Activated CD4-positive, CD25-positive, alpha-beta regulatory T cell (primary cell): ENCODE results near the gene GALNT10.

ENCODE experiments used
- DNase-seq, 4 experiments: peaks; one replicate each; lab custom pipeline; 2025; lab: John Stamatoyannopoulos, UW

The GALNT10 gene

DNA sequence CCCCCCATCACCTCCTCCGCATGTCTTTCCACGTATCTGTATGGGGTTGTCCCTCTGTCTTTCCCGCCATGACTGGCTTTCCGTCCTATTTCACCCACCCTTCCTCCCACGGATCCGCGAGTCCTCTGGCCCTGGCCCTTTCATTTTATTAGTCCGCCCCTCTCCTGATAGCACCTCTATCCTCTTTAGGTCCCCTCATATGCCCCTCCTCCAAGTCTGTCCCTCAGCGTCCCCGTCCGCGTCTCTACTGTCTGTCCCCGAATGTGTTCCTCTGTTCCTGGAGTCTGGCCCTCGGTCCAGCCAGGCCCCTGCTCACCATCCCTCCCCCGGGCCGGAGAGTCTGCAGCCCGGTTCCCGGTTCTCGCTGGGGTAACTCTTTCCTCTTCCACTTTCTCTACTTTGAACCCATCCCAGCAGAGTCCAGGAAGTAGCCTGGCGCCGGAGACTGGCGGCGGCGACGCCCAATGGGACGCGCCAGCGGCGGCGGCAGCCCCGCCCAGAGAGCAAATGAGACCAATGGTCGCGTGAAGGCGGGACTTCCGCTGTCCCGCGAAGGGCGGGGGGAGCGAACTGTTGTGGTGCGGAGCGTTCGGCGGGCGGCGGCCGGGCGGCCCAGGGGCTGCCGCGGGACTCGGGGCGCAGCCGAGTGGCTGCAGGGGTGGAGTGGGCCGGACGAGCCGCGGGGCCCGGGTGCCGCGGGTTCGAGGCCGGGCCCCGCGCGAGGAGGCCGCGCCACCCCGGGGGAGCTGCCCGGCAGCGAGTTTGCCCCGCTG lies 255.1 kb downstream of the GALNT10 start, which contains the start of gene SAP30L:
SAP30L (plus strand) TSS at position 576 of the 773 bp plus-strand sequence. CDS start 608 bp downstream, outside the sequence.
- peak; percentile 90 to 95 (median 92) for DNase-seq

DNA sequence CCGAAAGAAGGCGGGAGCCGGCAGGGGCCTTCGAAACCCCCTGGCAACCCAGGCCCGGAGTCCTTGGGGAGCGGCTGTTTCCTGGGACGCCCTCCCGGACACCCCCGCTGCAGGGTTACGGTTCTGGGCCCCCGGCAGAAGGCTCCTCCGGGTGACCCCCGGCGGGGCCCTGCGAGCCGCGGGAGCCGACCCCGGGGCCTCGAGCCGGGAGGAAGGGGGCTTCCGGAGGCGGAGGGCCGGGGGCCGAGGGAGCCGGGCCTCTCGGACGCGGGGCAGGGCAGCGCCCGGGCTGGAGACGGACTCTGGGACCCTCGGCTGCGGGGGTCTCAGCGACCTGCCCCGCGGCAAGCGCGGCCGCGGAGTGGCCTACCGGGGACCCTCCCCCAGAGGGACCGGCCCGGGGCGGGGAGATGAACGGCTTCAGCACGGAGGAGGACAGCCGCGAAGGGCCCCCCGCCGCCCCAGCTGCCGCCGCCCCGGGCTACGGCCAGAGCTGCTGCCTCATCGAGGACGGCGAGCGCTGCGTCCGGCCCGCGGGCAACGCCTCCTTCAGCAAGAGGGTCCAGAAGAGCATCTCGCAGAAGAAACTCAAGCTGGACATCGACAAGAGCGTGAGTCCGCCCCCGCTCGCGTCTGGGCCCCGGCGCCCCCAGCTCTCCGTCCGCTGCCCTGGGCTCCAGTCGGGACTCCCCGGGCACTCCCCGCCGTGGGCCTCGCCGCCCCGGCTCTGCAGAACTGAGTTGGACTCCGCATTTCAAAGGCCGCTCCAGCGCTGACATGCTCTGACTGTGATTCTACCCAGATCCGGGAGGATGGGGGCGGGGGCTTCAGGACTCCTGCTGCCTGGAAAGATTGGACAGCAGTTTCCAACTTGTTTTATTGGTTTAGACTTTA lies 255.9 kb downstream of the GALNT10 start:
- peak; percentile 12 to 39 (median 20) for DNase-seq

DNA sequence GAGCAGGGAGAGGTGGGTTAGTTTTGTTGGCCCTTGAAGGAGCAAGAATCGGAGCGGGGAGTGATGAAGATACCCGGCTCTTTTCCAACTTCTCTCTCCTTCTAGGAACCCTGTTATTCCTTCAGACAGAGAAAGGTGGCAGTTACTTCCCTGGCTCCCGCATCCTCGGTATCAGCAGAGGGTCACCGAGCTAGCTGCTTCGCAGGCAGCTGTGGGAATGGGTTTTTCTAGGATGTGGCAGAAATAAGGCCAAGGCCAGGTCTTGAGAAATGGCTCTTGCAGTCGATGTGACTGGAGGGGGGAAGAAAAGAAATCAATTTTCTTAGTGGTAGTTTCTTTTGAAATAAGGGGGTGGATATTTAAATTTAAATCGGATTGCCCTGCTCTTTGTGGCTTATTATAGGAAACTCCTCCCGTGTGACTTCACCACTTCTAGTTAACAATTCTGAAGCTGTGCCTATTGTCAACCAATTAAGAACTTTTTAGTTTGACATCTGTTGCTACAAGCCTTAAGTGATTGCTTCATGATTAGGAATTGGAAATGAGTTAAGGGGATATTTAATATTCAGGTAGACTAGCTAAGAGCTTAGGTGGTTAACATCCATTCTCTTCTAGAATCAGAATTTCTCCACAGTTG lies 256.7 kb downstream of the GALNT10 start:
- DNase-seq, result no peak

DNA sequence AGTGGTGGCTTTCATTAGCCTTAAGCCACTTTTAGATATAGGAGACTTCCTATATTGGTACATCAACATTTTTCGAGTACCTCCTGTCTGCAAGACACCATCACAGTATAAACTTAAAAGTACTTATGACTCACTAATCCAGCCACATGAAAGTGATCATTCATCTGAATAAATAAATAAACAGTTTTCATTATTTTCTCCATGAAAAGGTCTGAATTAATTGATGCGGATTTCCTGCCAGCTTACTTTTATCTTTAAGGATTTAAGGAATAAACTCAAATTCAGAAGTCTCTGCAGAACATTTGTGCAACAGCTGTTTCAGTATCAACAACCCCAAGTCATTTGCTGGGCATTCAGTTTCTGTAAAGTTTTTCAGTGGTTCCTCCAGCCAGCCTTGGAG lies 259.3 kb downstream of the GALNT10 start:
- DNase-seq, result no peak

DNA sequence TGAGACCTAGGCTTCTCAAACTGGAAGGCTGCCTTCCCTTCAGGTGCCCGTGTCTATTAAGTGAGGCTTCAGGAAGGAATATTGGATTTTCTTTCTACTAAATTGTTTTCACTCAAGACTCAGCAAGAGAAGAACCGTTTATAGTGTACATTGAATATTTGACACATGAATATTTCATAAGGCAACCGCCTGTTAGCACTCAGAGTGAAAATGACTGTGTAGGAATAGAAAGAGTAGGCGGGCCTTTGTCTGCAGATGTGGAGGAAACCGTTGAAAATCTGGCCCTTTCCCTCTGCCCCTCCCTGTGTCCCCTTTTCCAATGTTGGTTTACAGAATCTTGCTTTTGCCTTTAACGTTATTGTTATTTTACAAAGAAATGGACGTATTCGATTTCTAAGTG lies 261.4 kb downstream of the GALNT10 start:
- DNase-seq, result no peak

DNA sequence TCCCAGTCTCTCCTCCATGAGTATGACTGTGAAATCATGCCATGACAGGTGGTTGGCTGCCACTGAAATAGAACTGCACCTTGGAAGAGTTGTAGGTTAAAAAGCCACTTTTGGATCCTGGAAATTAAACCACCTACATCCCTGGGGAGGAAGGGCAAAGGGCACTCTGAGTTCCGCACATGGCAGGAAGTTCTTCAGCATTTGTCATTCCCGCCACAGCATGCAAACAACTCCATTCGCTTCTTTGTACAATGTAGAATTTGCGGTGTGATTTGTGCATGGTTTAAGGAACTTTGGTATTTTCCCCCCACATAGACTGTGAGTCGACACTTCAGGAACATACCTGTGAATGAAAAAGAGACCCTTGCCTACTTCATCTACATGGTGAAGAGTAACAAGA lies 265.1 kb downstream of the GALNT10 start:
- DNase-seq, result no peak

DNA sequence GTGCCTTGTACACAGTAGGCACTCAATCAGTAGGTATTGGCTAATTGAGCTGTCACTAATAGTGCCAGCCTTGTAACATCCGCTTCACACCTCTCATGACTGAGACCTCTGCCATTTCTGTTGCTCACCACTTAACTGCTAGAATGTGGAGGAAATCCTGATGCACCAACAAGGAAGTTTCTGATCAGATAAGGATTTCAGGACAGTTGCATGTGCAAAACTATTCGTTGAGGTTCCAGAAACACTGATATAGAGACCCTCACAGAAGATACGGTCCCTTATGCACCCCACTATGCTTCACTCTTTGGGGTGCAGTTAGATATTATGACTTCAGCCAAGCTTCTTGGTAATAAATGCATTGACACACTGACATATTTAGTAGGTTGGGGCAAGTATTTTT lies 266.0 kb downstream of the GALNT10 start:
- DNase-seq, result no peak

DNA sequence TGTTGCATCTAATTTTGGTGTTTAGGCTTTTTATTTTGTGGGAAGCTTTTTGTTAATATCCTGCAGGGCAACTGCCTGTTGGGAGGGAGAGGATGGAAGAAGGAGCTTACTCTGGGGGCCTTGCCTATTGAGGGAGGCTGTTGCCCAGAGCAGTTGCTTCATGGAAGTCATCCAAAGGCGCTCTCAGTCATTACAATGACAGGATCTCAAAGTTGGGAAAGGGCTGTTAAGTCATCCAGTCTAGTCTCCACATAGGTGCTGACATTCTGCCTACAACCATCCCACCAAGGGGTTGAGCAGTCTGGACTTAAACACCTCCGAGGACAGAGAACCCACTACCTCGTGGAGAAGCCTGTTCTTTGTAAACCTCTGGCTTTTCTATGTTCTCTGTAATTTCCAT lies 268.5 kb downstream of the GALNT10 start:
- no peak for DNase-seq

DNA sequence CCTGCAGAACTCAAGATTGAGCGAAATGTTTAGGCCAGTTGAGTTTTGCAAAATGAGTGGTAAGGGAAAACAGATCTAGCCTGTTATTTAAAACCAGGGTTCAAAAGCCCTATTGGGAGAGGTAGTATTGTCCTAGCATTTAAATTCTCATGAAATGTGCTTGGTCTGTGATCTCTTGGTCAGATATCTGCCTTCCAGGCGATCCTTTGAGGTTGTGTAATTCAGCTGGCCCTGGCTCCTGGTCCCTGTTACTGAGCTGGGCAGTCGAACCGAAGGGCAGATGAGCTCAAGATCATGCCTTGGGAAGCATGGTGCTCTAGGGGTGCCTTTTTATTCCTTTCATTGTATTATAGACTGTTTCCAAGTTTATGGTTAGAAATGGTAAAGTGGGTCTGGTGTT lies 269.6 kb downstream of the GALNT10 start:
- no peak for DNase-seq

DNA sequence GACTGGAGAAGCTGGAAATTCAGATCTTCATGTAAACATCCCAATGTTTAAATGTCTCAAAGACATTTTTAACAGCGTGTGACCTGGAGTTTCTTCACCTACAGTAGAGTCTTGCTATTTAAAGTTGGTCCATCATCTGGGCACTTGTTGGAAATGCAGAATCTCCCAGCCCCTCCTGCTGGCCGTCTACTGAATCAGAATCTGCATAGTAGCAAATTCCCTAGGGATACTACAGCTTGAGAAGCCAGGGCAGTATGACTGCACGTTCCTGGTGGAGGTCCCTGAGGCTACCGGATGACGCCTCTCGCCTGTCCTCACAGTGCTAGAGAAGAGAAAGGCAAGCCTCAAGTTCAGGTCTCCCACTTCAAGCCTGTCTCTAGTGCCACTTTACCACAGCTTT lies 271.0 kb downstream of the GALNT10 start:
- DNase-seq, result no peak

DNA sequence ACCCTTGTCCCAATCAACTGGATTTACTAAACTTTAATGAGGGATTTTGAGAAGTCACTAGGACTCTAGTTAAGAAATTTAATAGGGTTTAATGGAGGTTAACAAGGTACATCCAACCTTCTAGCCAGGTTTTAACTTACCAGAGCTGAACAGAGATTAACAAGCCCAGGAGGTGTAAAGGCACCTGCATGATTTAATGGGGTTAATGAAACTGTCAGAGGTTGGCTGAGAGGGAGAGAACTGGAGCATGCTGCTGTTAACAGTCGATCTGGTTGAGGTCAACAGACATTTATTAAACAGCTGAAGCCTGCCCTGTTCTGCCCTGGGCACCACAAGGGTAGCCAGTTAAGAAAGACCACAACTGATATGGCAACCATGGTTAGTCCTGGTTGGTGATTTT lies 273.9 kb downstream of the GALNT10 start:
- no peak for DNase-seq

DNA sequence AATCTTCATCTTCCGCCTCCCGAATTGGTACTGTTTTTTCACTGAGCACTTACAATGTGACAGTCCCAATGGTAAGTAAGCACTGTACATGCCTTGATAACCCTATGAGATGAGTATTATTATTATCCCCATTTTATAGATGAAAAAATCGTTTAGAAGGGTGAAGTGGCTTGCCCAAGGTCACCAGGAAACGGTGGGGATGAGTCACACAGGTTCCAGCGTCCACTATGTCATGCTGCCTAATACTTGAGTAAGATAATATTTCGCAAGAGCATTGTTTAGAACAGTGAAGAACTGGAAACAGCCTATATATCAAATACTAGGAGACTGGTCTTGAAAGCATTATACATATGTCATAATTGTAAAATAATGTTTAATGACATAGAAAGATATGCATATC lies 274.6 kb downstream of the GALNT10 start:
- no peak for DNase-seq

DNA sequence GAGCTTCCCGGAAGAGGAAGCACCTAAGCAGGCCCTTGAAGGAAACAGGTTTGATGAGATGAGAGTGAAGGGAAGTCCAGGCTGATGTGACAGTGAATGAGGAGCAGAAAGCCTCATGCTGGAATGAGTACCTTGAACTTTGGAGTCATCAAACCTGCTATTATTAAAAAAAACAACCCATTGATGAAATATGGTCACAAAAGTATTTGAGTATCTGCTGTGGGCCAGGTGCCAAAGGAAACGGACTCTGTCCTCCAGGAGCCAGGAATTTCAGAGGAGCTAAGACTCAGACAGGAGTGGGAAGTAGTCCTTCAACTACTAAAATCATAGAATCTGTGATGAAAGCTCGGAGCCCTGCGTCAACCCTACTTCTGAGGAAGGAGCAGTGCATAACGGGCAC lies 275.6 kb downstream of the GALNT10 start:
- DNase-seq, result no peak

DNA sequence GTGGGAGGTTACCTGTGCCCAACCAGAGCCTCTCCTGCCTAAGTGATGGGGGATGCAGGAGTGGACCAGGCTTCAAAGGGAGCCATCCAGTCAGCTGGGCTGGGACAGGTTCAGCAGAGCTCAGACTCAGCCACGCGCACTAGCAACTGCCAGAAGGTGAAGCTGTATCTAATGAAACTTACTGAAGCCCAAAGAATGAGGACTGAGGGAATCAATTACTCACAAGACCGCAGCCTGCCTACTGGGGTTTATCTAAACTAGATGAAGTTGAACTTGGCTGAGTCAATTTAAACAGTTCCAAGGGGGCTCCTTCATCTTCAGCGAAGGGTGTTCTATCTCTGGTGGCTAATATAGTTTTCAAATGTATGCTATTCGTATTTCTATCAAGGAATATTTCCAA lies 276.1 kb downstream of the GALNT10 start:
- no peak for DNase-seq

DNA sequence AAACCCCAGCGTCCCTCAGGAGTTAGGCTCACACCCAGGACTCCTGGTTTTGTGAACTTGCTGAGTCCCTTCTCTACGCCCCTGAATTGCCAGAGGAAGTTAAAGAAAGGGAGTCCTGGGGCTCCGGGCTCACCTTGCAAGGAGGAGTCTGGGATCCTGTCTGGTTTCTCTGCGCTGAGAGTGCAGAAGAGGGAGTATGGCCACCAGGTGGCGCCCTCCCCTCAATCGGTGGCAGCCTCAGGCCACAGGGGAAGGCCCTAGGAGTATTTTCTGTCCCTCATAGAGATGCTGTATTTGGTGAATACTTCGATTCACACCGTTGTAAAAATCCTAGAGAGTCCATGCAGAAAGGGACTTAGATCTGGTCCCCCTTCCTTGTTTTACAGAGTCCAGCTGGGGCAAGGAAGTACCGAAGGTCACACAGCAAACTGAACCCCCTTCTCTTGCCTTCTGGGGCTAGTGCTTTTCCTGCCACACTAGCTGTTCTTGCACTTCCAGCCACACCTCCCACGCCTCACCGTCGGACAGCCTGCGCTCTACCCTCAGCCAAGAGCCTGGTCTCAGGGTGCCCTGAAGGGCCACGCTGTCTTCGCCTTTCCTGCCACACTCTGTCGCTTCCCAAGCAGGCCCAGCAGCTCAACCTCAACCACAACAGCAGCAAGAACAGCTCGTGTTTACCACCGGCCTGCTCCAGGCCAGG lies 277.3 kb downstream of the GALNT10 start:
- peak; percentile 50 to 76 (median 60) for DNase-seq

DNA sequence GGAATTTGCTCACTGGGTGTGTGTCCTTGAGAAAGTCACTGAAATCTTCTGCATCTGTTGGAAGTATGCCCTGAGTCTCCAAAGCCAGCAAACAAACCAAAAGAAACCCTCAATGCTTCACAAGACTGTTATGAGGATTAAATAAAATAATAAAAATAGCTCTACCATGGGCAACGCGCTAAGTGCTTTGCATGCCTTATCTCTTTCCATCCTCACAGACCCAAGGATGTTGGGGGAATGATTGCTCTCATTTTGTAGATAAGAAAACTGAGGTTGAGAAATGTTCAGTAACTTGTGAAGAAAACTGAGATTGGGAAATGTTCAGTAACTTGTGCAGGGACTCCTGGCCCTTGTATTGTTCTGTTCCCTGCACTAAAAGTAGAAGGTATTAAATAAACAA lies 279.6 kb downstream of the GALNT10 start:
- DNase-seq, result no peak
